GM13976 (cell line): ENCODE data around the gene SLC7A14.

Source experiments
- DNase-seq: peaks from one replicate; pipeline ENCODE4 v3.0.0; 2012; ENCODE audit warnings: low spot score
- CTCF ChIP-seq: IDR thresholded peaks from 2 replicates; pipeline ENCODE4 v1.5.1; 2012; ENCODE audit warnings: borderline replicate concordance, mild to moderate bottlenecking; ENCODE audit not compliant: insufficient read depth; ENCODE audit errors: extremely low read depth, missing control alignments, control extremely low read depth
- in situ Hi-C: fragments of 300-500 bp; cut with MboI; formaldehyde crosslinking; loops from one replicate; pipeline ENCODE4 v1.12.0; 2022; ENCODE audit warnings: low sequenced_read_pairs, mixed read lengths, inconsistent platforms; ENCODE audit not compliant: unreplicated experiment

Gene SLC7A14

GRCh38 chr3:170475092-170475685 is 110.7 kb downstream of the SLC7A14 start:
- no peak for DNase-seq
- TF ChIP-seq CTCF = no peak
- in situ Hi-C loops = no loop called here

- no peak for DNase-seq
- in situ Hi-C loops = no loop called here
- TF ChIP-seq CTCF = no peak
These were observed 112.5 kb downstream of the SLC7A14 start for GRCh38 chr3:170473358-170473757.

DNA sequence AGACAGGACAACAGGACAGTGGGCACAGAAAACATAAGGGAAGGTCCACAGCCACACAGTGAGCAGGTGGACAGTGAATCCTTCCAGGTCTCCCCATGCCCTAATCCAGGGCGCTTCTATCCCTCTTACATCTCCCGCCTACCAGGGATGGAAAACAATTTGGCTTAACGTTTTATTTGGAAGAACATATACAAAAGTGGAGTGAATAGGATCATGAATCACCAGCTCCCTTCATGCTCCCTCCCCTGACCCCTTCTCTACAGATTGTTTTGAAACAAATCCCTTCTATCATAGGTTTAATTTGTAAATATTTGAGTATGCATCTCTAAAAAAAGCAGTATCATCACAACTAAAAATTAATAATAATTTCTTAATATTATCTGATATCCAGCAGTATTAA is 114.7 kb downstream of the SLC7A14 start:
- in situ Hi-C loops = no loop called here
- DNase-seq = no peak

DNA sequence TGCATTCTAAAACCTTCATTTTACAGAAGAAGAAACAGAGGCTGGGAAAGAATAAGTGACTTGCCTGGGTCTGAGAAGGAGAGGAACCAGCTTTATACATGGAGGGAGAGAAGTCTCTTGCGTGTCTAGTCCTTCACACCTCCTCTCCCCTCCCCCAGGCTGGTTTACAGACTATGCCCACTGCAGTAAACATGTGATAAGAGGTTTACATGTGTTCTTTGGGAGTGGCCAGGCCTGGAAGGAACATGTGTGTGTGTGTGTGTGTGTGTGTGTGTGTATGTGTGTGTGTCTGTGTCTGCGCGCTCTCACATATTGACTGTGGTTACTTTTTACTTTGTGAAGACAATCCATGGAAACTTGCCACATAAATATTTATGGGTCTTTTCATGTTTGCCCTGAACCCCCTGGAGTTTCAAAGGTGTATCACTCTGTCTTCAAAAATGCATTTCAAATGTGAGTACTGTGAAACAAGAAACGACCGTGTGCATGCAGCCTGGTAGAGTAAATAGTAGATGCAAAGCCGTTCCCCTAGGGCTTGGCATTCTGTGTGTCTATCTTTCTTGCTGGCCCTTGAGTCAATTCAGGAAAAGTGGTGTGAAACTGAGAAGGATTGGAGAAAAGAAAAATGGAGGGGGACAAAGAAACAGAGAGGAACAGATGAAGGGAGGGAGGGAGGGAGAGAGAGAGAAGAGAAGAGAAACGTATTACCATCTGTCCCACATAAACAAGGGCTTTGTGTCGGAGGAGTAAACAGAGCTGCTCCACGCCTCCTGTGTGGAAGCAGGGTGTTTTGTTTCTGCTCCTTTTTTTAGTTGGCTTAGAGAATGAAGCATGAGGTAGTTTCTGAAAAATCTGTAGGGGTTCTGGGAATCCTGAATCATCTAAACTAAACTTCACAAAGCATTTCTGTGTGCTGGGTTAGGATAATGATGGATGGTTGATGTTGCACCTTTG is 115.5 kb downstream of the SLC7A14 start:
- no peak for TF ChIP-seq CTCF
- in situ Hi-C loops = no loop called here
- no peak for DNase-seq

More for the DNA sequence above, 114.7 kb downstream of the SLC7A14 start:
- no peak for TF ChIP-seq CTCF

- DNase-seq = no peak
- TF ChIP-seq CTCF = no peak
- in situ Hi-C loops = no loop called here
These were observed 116.5 kb downstream of the SLC7A14 start for GRCh38 chr3:170469151-170470062.

- TF ChIP-seq CTCF = no peak
- DNase-seq = no peak
- in situ Hi-C loops = no loop called here
These were observed 118.2 kb downstream of the SLC7A14 start for GRCh38 chr3:170467571-170468147.
